CD4-positive, alpha-beta T cell treated with Interleukin-15 for 4 hours (primary cell): ENCODE measurements around the gene TCAP.
A peak's percentile ranks its signal among the peaks of the same experiment; 100 is the strongest.
"Not testable (repeated sequence)": the region's sequence is repeated elsewhere in the genome, so short reads cannot be mapped to it uniquely, and the experiment has no call there.

Experiments used
- DNase-seq: peaks from one replicate; pipeline ENCODE4 v3.0.0-alpha.2; 2020; ENCODE audit warnings: low spot score

TCAP gene

GRCh38 chr17:39683295-39683939, 18.3 kb downstream of the TCAP start:
- no peak for DNase-seq

DNA sequence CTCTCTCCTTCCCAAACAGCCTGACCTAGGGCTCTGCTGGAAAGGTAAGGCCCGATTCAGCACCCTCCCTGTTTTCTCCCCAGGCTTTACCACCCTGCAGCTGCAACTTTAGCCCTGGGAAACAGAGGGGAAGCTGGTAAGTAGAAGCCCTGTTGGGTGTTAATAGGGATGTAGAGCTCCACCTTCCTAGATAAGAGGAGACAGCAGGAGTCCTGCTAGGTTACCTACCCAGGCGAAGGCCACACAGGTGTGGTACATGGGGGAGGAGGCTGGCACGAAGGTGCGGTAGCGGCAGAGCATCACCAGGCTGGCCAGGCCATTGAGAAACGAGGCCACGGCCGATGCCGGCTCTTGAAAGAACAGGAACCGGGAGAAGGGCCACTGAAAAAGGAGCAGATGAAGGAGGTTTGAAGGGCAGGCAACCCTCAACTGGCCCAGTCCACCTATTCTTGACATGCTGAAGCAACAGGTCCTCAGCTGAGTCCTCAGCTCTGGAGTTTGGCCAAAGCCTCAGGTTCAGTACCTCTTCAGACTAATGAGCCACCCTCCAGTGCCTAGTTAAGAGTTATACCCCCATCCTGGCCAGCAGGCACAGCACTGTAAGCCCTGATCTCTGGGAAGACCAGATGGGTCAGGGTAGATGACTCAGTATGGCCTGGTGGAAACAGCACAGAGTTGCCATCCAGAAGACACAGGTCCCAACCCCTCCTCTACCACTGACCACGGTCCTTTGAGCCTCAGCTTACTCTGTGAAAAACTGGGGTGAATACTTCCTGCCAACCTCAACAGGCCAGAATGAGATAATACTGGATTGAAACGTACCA, 19.4 kb downstream of the TCAP start:
- DNase-seq = no peak

GRCh38 chr17:39687101-39687545, 22.0 kb downstream of the TCAP start:
- DNase-seq = no peak

DNA sequence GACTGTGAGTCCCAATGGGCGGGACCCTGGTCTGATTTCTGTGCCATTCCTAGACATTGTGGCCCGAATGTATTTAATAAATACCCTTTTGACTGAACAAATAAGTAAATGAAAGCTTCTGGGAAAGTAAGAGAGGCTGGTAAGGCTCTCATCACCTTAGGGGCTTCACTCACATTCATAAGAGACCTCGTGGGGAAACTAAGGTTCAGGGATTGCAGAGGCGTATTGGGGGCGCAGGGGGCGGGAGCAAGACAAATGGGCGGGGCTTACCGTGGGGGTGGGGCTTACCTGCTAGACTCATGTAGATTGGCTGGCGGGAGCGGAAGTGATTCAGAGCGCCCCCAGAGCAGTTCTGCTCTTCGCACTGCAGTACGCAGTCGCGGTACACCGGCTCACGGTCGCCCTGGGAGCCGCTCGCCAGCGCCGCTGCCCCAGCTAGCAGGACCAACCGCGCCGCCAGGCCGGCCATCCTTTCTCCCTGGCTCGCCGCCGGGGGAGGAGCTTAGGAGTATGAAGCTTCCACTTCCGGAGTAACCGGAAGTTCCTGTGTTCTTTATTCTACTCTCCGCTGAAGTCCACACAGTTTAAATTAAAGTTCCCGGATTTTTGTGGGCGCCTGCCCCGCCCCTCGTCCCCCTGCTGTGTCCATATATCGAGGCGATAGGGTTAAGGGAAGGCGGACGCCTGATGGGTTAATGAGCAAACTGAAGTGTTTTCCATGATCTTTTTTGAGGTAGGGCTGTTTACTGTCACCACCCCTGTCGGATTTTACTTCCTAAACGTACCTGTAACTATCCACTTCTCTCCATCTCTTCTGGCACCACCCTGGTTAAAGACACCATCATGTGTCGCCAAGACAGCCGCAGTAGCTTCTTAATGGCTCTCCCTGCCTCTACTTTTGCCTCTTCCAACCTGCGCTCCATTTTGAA, 22.7 kb downstream of the TCAP start, which contains the start of gene PGAP3:
Gene PGAP3 (minus strand): TSS at position 512 of the 929 bp plus-strand sequence. CDS start 43 bp downstream, at position 469.
- peak; percentile 80 for DNase-seq

- no peak for DNase-seq
Measured at GRCh38 chr17:39688475-39688835, 23.3 kb downstream of the TCAP start.

DNA sequence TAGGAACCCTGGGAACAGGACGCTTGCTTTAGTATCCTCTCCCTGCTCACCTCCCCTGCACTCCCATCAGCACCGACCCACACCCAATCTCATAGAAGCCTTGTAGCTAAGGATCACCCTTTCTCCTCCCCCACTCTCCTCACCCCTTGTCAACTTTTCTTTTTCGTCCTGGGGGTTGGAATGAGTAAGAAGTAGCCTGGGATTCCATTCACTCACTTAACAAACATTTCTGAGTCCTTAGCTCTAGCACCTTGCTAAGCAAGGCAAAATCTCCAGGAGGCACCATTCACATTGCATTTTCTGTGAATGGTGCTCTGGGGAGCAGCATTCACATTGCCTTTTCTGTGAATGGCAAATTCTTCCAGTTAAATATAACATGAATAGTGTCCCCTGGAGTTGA, 23.8 kb downstream of the TCAP start:
- no peak for DNase-seq

DNA sequence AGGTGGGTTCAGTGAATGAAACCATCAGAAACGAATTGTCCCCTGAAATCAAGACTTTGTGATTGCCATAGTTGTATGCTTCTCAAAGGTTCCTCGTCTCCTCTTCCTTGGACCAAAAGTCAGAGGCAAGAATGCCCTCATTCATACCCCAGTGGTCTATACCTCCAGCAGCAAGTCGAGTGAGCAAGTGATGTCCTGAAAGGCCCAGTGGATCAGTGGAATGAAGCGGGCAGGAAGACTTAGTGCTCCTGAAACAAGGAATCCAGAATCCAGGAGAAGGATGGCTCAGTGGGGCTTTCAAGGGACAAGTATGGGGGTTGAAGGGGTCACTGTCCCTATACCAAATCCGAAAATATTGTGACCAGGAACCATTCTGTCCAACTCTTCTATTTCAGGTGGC, 29.4 kb downstream of the TCAP start:
- no peak for DNase-seq

DNA sequence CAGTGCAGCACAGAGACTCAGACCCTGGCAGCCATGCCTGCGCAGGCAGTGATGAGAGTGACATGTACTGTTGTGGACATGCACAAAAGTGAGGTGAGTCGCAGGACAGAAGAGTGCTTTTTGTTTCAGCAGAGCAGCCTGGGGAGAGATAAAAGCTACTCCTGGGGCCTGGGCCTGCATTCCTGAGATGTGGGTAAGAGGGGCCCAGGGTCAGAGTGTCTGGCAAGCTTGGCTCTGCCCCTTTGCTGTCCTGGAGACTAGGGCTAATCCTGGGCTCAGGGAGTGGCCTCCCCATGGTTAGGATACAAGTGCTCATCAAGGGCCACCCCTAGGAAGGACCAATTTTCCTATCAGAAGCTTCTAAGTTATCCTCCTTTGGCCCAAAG, 29.9 kb downstream of the TCAP start:
- no peak for DNase-seq

- no peak for DNase-seq
Measured at GRCh38 chr17:39696731-39697130, 31.6 kb downstream of the TCAP start.

DNA sequence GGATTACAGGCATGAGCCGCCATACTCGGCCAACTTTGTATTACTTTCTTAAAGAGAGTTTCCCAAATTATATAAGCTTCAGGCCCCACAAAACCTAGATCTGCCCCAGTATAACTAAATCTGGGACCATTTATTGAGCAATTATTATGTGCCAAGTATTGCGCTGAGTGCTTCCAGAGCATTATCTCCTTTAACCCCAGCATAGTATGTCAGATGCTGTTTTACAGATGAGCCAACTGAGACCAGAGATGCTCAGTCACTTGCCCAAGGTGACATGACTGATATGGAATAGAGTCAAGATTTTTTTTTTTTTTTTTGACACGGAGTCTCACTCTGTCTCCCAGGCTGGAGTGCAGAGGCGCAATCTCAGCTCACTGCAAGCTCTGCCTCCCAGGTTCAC, 32.8 kb downstream of the TCAP start:
- DNase-seq = no peak

DNA sequence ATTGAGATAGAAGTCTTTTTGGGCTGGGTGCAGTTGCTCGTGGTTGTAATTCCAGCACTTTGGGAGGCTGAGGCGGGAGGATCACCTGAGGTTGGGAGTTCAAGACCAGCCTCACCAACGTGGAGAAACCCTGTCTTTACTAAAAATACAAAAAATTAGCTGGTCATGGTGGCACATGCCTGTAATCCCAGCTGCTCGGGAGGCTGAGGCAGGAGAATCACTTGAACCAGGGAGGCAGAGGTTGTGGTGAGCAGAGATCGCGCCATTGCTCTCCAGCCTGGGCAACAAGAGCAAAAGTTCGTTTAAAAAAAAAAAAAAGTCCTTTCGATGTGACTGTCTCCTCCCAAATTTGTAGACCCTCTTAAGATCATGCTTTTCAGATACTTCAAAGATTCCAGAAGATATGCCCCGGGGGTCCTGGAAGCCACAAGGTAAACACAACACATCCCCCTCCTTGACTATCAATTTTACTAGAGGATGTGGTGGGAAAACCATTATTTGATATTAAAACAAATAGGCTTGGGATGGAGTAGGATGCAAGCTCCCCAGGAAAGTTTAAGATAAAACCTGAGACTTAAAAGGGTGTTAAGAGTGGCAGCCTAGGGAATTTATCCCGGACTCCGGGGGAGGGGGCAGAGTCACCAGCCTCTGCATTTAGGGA, 34.1 kb downstream of the TCAP start:
- not testable (repeated sequence) for DNase-seq

DNA sequence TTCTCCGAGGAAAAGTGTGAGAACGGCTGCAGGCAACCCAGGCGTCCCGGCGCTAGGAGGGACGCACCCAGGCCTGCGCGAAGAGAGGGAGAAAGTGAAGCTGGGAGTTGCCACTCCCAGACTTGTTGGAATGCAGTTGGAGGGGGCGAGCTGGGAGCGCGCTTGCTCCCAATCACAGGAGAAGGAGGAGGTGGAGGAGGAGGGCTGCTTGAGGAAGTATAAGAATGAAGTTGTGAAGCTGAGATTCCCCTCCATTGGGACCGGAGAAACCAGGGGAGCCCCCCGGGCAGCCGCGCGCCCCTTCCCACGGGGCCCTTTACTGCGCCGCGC, 34.6 kb downstream of the TCAP start, which contains the start of gene ERBB2:
Gene ERBB2 (plus strand): TSS at position 247 of the 330 bp plus-strand sequence. CDS start 175 bp downstream, outside the sequence.
- no peak for DNase-seq

- DNase-seq = no peak
Measured at GRCh38 chr17:39700148-39700987, 35.2 kb downstream of the TCAP start.

- no peak for DNase-seq
Measured at GRCh38 chr17:39701012-39701783, 36.0 kb downstream of the TCAP start.

GRCh38 chr17:39701784-39702422, 36.8 kb downstream of the TCAP start:
- no peak for DNase-seq

- no peak for DNase-seq
Measured at GRCh38 chr17:39702901-39703893, 38.0 kb downstream of the TCAP start.

GRCh38 chr17:39703913-39704312, 38.8 kb downstream of the TCAP start:
- no peak for DNase-seq

DNA sequence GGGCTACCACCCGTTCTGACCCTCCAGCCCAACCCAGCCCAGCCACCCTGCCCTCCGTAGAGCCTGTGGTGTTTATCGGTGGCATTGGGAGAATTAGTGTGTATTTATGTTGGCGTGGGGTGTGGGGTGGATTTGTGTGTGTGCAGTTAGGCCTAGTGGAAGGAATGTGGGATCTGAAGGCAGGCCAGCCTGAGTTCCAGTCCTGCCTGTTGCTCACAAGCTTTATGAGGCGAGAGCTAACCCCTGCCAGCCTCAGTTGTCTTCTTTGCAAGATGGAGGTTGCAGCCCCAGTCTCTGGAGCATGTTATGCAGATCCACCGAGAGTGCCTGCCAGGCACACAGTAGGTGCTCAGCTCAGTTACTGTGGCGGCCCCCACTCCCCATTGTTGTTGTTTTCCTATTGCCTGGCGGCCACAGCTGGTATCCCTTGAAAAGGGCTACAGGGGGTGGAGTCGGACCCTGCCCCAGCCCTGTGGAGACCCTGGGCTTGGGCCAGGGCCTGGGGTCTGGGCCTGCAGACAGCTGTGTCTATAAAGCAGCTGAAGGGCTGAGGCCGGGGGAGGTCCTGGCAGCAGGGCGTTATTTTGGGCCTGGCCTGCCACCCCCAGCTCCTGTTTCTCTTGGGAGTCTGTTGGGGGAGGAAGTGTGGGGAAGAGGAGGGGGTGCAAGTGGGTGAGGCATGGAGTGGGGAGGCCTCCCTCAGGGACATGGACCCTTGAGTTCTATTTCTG, 39.8 kb downstream of the TCAP start:
- no peak for DNase-seq
